Measurements from ENCODE around the gene ZCCHC7. TPM values are rescaled to one million over a fixed set of nuclear protein-coding genes. Genes with fewer than 3 reads are reported as not detected.

The ZCCHC7 gene
- total RNA-seq, 1 donor: 32.6 TPM

- H3K36me3 ChIP-seq (ENCODE audit: insufficient read depth, low read length): peaks cover 12% of the 10 kb centered on the region
These were observed 85.8 kb downstream of the ZCCHC7 start for GRCh38 chr9:37206121-37206620.

GRCh38 chr9:37209431-37210386 is 89.3 kb downstream of the ZCCHC7 start:
- no peaks in the 10 kb centered on the region for H3K4me1 ChIP-seq (ENCODE audit: insufficient read depth, low read length)
- peak; percentile 35 for TF ChIP-seq CTCF (IDR thresholded peaks at IDR 0.05; ENCODE audit: extremely low read depth, low read depth, low read length)
- H3K4me3 ChIP-seq (ENCODE audit: insufficient read depth, low read length): no peak overlapping the region
- no peak overlapping the region for H3K4me2 ChIP-seq (ENCODE audit: insufficient read depth, low read length)
- H2AFZ ChIP-seq (ENCODE audit: low read length): no peak overlapping the region
- peaks cover 1% of the 10 kb centered on the region for H4K20me1 ChIP-seq (ENCODE audit: insufficient read depth, low read length)
- peaks cover 10% of the 10 kb centered on the region for H3K79me2 ChIP-seq (ENCODE audit: insufficient read depth, low read length)
- peaks cover 4% of the 10 kb centered on the region for H3K36me3 ChIP-seq (ENCODE audit: insufficient read depth, low read length)
- no peak for DNase-seq (ENCODE audit: insufficient read length, low spot score, missing footprints)
- H3K9me3 ChIP-seq (ENCODE audit: low read depth, low read length): no peaks in the 10 kb centered on the region
- H3K27me3 ChIP-seq (ENCODE audit: insufficient read depth, low read length): no peaks in the 10 kb centered on the region
- no peak overlapping the region for H3K27ac ChIP-seq (ENCODE audit: low read depth, low read length)

More at GRCh38 chr9:37206121-37206620, 85.8 kb downstream of the ZCCHC7 start:
- no peak overlapping the region for H3K4me3 ChIP-seq (ENCODE audit: insufficient read depth, low read length)
- no peaks in the 10 kb centered on the region for H3K27me3 ChIP-seq (ENCODE audit: insufficient read depth, low read length)
- H4K20me1 ChIP-seq (ENCODE audit: insufficient read depth, low read length): peaks cover 2% of the 10 kb centered on the region
- no peak for TF ChIP-seq CTCF (IDR thresholded peaks at IDR 0.05; ENCODE audit: extremely low read depth, low read depth, low read length)
- H3K9me3 ChIP-seq (ENCODE audit: low read depth, low read length): no peaks in the 10 kb centered on the region
- no peak for DNase-seq (ENCODE audit: insufficient read length, low spot score, missing footprints)
- H3K79me2 ChIP-seq (ENCODE audit: insufficient read depth, low read length): peaks cover 22% of the 10 kb centered on the region
- no peak overlapping the region for H3K27ac ChIP-seq (ENCODE audit: low read depth, low read length)
- no peak overlapping the region for H3K4me2 ChIP-seq (ENCODE audit: insufficient read depth, low read length)
- no peak overlapping the region for H2AFZ ChIP-seq (ENCODE audit: low read length)
- no peaks in the 10 kb centered on the region for H3K4me1 ChIP-seq (ENCODE audit: insufficient read depth, low read length)

- no peak overlapping the region for H3K4me3 ChIP-seq (ENCODE audit: insufficient read depth, low read length)
- no peak overlapping the region for H3K4me2 ChIP-seq (ENCODE audit: insufficient read depth, low read length)
- H3K36me3 ChIP-seq (ENCODE audit: insufficient read depth, low read length): peaks cover 4% of the 10 kb centered on the region
- peaks cover 5% of the 10 kb centered on the region for H4K20me1 ChIP-seq (ENCODE audit: insufficient read depth, low read length)
- no peaks in the 10 kb centered on the region for H3K27me3 ChIP-seq (ENCODE audit: insufficient read depth, low read length)
- no peak overlapping the region for H3K27ac ChIP-seq (ENCODE audit: low read depth, low read length)
- no peak for TF ChIP-seq CTCF (IDR thresholded peaks at IDR 0.05; ENCODE audit: extremely low read depth, low read depth, low read length)
- no peaks in the 10 kb centered on the region for H3K9me3 ChIP-seq (ENCODE audit: low read depth, low read length)
- H3K79me2 ChIP-seq (ENCODE audit: insufficient read depth, low read length): peaks cover 8% of the 10 kb centered on the region
- H2AFZ ChIP-seq (ENCODE audit: low read length): no peak overlapping the region
- H3K4me1 ChIP-seq (ENCODE audit: insufficient read depth, low read length): peaks cover 6% of the 10 kb centered on the region
- DNase-seq (ENCODE audit: insufficient read length, low spot score, missing footprints): no peak
These were observed 90.6 kb downstream of the ZCCHC7 start for GRCh38 chr9:37210737-37211523.
